Peyer's patch (tissue), 4 donors: Measurements from ENCODE around the gene LRRC3C.

Experiments used
- POLR2A ChIP-seq, 2 donors: fragments of 450-650 bp; IDR thresholded peaks; one replicate each; pipeline ENCODE4 v1.5.1; 2017; ENCODE audit warnings: antibody characterized with exemption in 2 of 2, mild to moderate bottlenecking in 2 of 2, moderate library complexity in 2 of 2
- TF ChIP-seq, protein P1 (sequence below), 6 experiments: fragments of 450-650 bp in 4 of 6; fragments of 200-600 bp in 2 of 6; sonication (generic) in 1 of 6; IDR thresholded peaks; one replicate each; pipeline ENCODE4 v1.5.1; 2017 to 2019; ENCODE audit warnings: antibody characterized with exemption in 6 of 6, mild to moderate bottlenecking in 3 of 6, moderate library complexity in 1 of 6

DNA sequence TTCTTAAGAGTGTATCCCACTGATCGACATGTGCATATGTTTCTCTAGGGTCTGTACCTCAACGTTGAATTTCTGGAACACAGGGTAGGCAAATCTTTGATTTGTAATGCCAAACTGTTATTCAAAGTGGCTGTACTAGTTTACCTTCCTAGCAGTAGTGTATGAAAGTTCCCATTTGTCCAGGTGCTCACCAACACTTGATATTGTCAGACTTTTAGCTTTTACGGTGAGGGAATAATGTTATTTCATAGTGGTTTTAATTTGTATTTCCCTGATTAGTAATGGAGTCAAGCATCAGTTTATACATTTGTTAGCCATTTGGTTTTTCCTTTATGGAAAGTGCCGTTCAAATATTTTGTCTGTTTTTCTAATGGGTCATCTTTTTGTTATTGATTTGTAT, 29.4 kb upstream of the LRRC3C start:
- no peak for TF ChIP-seq POLR2A (IDR thresholded peaks at IDR 0.05)
- TF ChIP-seq, protein P1, sequence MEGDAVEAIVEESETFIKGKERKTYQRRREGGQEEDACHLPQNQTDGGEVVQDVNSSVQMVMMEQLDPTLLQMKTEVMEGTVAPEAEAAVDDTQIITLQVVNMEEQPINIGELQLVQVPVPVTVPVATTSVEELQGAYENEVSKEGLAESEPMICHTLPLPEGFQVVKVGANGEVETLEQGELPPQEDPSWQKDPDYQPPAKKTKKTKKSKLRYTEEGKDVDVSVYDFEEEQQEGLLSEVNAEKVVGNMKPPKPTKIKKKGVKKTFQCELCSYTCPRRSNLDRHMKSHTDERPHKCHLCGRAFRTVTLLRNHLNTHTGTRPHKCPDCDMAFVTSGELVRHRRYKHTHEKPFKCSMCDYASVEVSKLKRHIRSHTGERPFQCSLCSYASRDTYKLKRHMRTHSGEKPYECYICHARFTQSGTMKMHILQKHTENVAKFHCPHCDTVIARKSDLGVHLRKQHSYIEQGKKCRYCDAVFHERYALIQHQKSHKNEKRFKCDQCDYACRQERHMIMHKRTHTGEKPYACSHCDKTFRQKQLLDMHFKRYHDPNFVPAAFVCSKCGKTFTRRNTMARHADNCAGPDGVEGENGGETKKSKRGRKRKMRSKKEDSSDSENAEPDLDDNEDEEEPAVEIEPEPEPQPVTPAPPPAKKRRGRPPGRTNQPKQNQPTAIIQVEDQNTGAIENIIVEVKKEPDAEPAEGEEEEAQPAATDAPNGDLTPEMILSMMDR (IDR thresholded peaks at IDR 0.05), result no peak
